ENCODE measurements around the gene PDE3A.

- TF ChIP-seq, protein P1, sequence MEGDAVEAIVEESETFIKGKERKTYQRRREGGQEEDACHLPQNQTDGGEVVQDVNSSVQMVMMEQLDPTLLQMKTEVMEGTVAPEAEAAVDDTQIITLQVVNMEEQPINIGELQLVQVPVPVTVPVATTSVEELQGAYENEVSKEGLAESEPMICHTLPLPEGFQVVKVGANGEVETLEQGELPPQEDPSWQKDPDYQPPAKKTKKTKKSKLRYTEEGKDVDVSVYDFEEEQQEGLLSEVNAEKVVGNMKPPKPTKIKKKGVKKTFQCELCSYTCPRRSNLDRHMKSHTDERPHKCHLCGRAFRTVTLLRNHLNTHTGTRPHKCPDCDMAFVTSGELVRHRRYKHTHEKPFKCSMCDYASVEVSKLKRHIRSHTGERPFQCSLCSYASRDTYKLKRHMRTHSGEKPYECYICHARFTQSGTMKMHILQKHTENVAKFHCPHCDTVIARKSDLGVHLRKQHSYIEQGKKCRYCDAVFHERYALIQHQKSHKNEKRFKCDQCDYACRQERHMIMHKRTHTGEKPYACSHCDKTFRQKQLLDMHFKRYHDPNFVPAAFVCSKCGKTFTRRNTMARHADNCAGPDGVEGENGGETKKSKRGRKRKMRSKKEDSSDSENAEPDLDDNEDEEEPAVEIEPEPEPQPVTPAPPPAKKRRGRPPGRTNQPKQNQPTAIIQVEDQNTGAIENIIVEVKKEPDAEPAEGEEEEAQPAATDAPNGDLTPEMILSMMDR (conservative IDR thresholded peaks at IDR 0.05; ENCODE audit: low read length) = no peak
- no peak for TF ChIP-seq EZH2phosphoT487 (IDR thresholded peaks at IDR 0.05; ENCODE audit: borderline replicate concordance, low read depth, low read length)
These were observed 83.4 kb downstream of the PDE3A start for GRCh38 chr12:20451761-20452160.
